Measurements from ENCODE around the gene SH3BP5.
"Not testable (repeated sequence)": the region's sequence is repeated elsewhere in the genome, so short reads cannot be mapped to it uniquely, and the experiment has no call there.

The SH3BP5 gene, protein sequence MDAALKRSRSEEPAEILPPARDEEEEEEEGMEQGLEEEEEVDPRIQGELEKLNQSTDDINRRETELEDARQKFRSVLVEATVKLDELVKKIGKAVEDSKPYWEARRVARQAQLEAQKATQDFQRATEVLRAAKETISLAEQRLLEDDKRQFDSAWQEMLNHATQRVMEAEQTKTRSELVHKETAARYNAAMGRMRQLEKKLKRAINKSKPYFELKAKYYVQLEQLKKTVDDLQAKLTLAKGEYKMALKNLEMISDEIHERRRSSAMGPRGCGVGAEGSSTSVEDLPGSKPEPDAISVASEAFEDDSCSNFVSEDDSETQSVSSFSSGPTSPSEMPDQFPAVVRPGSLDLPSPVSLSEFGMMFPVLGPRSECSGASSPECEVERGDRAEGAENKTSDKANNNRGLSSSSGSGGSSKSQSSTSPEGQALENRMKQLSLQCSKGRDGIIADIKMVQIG

DNA sequence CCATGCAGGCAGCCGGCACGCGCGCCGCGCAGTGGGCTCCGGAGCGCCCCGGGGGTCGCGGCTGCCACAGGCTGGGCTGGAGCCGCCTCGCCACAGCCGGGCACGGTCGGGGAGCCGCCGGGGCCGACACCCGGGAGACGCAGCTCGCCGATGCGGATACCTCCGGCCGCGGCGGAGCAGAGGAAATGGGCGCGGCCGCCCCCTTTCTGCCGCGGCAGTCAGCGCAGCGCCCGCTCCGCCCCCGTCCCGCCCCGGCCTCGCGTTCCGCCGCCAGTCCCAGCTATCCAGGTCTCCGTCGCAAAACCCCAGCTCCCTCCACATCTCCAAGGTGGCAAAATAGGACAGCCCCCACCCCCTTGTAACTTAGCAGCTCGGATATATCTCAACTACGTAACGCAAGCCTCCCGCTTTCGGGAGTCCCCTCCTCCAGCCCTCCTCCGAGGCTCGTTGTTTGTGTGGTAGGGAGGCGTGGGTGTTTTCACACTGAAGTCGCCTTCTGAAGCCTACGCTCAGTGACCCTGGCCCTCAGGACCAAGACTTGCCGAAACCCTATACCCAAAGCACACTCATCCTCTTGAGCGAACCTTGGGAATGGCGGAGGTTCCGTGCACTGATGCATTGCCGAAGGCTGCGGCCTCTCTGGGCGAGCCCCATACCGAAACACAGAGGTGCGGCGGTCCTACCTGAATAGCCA lies at the start of gene SH3BP5:
Gene SH3BP5, minus strand, starts transcription at position 182 of the 694 bp plus-strand sequence. Its CDS starts 178 bp downstream, at position 4.
- DNase-seq (ENCODE audit: low read depth), result peak; percentile 77

- DNase-seq (ENCODE audit: low read depth), result no peak
Observed at GRCh38 chr3:15380980-15381890, 48.8 kb upstream of the SH3BP5 start.

GRCh38 chr3:15377961-15378791 lies 45.8 kb upstream of the SH3BP5 start:
- DNase-seq (ENCODE audit: low read depth), result peak; percentile 85

GRCh38 chr3:15375461-15376000 lies 43.1 kb upstream of the SH3BP5 start:
- no peak for DNase-seq (ENCODE audit: low read depth)

- DNase-seq (ENCODE audit: low read depth), result no peak
Observed at GRCh38 chr3:15372918-15373317, 40.5 kb upstream of the SH3BP5 start.

GRCh38 chr3:15368561-15369135 lies 36.3 kb upstream of the SH3BP5 start:
- no peak for DNase-seq (ENCODE audit: low read depth)

- no peak for DNase-seq (ENCODE audit: low read depth)
Observed at GRCh38 chr3:15367059-15367458, 34.7 kb upstream of the SH3BP5 start.

DNA sequence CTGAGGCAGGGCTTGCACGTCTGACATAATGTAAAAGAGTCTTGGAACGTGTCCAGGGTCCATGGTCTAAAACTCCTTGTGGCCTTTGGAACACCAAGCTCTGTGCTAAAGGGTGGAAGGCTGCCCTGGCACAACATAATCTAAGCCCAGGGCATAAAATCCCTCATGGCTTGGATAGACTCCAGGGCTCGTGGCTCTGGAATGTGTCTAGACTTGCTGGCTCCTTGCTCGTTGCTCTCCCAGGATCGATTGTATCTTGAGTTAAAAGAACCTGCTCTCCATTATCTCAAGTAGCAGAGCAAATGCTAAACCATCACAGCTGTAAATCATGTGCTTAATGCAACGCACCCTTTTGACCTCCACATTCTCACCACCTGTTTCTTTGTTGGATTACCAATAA lies 31.7 kb upstream of the SH3BP5 start:
- not testable (repeated sequence) for DNase-seq (ENCODE audit: low read depth)

DNA sequence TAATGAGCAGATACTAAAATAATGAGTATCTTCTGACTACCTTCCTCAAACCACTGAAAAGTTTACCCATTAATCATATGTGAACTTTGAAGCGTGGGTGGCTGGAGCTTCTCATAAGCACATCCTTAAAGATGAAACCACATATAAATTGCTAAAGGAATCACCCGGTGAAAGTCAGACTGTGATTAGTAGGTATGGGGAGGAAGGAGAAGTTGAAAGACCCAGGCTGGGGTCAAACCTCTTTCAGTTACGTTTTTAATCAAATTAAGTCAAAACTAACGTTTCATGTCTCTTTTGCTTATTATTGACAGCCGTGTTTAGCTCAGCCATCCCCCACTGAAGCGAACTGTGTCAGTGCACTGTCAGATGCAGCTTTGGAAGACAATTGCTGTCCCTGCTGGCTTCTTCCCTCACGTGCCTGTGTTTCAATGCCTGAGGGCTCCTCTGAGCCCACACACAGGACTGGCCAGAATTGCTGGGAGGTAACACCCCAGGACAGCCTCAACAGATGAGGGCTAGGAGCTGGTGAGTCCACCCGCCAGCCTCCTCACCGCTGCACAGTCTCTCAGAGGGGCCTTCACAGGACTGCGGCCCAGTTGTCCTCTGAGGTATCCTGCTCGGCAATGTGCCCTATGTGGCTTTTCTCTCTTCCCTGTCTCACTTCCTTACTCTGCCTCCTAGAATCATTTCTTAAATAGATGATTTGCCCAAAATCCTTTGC lies 29.3 kb upstream of the SH3BP5 start:
- peak; percentile 50 for DNase-seq (ENCODE audit: low read depth)

GRCh38 chr3:15360788-15361493 lies 28.6 kb upstream of the SH3BP5 start:
- DNase-seq (ENCODE audit: low read depth), result no peak

DNA sequence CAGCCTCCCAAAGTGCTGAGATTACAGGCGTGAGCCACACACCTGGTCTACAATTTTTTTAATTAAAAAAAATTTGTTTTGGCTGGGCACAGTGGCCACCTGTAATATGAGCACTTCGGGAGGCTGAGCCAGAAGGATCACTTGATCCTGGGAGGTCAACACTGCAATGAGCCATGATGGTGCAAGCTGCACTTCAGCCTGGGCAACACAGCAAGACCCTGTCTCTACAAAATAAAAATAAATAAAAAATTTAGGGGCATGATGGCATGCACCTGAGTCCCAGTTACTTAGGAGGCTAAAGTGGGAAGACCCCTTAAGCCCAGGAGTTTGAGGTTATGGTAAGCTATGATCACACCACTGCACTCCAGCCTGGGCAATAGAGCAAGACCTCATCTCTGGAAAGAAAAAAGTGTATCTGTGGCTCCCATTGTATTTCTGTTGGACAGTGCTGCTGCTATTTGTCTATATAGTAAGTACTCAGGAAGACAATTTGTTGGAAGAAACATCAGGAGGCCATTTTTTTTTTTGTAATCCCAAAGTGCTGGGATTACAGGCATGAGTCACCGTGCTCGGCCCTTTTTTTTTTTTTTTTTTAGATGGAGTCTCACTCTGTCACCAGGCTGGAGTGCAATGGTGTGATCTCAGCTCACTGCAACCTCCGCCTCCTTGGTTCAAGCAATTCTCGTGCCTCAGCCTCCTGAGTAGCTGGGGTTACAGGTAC lies 27.5 kb upstream of the SH3BP5 start:
- DNase-seq (ENCODE audit: low read depth), result no peak

DNA sequence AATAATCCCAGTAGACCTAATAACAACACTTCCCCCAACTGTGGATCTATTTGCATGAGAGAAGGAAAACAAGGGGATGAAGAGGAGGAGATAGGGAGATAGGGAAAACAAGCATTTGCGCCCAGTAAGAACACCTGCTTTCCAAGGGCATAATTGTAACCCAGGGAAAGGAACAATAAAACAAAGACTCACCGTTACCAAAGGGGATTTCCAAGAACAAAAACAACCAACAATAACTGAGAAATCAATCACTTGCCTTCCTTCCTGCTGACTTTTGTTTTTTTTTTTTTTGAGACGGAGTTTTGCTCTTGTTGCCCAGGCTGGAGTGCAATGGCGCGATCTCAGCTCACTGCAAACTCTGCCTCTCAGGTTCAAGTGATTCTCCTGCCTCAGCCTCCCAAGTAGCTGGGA lies 24.3 kb upstream of the SH3BP5 start:
- not testable (repeated sequence) for DNase-seq (ENCODE audit: low read depth)

- no peak for DNase-seq (ENCODE audit: low read depth)
Observed at GRCh38 chr3:15356176-15356575, 23.8 kb upstream of the SH3BP5 start.

DNA sequence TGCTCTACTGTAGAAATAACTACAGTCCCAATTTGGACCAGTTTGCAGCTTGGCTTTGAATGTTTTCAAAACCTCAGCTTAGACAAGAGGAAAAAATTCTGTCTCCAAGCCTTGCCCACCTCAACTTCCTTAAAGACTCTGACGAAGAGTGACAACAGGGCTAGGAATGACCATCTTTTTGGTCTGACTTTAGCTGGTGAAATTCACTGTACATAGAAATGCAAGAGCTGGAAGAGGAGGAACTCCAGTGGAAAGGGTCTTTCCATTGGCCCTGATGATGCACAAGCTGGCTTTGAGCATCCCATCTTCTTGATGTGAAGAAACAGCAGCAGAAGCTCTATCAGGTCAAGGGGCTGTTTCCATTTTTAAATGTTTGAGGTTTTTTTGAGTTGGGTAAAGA lies 22.7 kb upstream of the SH3BP5 start:
- DNase-seq (ENCODE audit: low read depth), result no peak

DNA sequence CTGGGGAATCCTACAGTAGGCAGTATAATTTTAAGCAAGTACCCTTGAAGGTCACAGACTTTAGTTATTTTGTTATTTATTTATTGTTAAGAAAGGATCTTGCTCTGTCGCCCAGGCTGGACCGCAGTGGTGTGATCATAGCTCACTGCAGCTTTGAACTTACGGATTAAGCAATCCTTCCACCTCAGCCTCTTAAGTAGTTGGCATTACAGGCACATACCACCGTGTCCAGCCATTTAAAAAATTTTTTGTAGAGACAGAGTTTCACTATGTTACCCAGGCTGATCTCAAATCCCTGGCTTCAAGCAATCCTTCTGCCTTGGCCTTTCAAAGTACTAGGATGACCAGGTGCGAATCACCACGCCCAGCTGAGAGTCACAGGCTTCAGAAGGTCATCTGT lies 22.1 kb upstream of the SH3BP5 start:
- DNase-seq (ENCODE audit: low read depth), result no peak

DNA sequence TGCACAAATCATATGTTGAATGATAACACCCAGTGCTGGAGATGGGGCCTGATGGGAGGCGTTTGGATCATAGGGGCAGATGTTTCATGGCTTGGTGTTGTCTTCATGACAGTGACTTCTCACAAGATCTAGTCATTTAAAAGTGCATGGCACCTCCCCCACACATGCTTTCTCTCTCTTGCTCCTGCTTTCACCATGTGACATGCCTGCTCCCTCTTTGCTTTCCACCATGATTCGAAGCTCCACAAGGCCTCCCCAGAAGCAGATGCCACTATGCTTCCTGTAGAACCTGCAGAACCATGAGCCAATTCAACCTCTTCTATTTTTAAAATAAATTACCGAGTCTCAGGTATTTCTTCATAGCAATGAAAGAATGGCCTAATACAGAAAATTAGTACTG lies 17.8 kb upstream of the SH3BP5 start:
- DNase-seq (ENCODE audit: low read depth), result no peak

- not testable (repeated sequence) for DNase-seq (ENCODE audit: low read depth)
Observed at GRCh38 chr3:15349438-15349837, 17.1 kb upstream of the SH3BP5 start.

- no peak for DNase-seq (ENCODE audit: low read depth)
Observed at GRCh38 chr3:15348246-15348645, 15.9 kb upstream of the SH3BP5 start.

DNA sequence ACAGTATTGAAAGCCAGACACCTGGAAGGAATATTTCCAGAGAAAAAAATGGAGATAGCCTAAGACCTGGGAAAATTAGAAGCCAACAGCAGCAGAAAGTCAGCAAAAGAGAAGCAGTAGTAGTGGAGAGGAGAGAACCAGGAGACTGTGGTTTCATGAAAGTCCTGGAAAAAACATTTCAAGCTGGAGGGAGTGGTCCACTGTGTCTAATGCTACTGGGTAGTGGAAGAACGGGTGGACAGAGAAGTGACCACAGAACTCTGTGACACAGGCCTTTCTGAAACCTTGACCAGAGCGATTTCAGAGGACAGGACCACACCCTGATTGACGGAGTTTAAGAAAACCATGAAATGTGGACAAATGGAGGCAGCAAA lies 15.3 kb upstream of the SH3BP5 start:
- DNase-seq (ENCODE audit: low read depth), result no peak
